CD4-positive, alpha-beta T cell (primary cell): Measurements from ENCODE around the gene POTEE. TPM values are rescaled to one million over a fixed set of nuclear protein-coding genes. Genes with fewer than 3 reads are reported as not detected.
"Not testable (repeated sequence)": the region's sequence is repeated elsewhere in the genome, so short reads cannot be mapped to it uniquely, and the experiment has no call there.

Source experiments
- ATAC-seq: fragments of 200-7000 bp; cut with Tn5 transposase; one replicate; pipeline ENCODE4 v1.10.0; 2022; ENCODE audit warnings: mild to moderate bottlenecking; ENCODE audit not compliant: poor library complexity
- CTCF ChIA-PET: fragments of 350-600 bp; sonication (Branson Sonifier 250); formaldehyde crosslinking; loops from one replicate; lab custom pipeline; 2021; ENCODE audit warnings: antibody characterized with exemption, inconsistent platforms; lab: Charles Lee
- POLR2A ChIA-PET: fragments of 350-600 bp; sonication (Branson Sonifier 250); formaldehyde crosslinking; loops from one replicate; lab custom pipeline; 2021; ENCODE audit warnings: antibody characterized with exemption, inconsistent platforms; lab: Charles Lee
- DNase-seq, 14 experiments: peaks; one replicate each; pipeline ENCODE4 v3.0.0-alpha.2; 2013 to 2020; ENCODE audit warnings: mixed read lengths in 2 of 14
- H3K27ac ChIP-seq, 2 donors: one replicate each; pipeline versions ENCODE4 v1.5.1 to v1.7.0; 2013; ENCODE audit warnings: low read length in 2 of 2, low read depth in 1 of 2, mild to moderate bottlenecking in 1 of 2
- H3K27me3 ChIP-seq, 2 experiments: 1 replicate in 1 of 2; 2 replicates in 1 of 2; pipeline versions ENCODE4 v1.6.1 to v1.7.0; 2013; ENCODE audit warnings: low read length in 2 of 2, control low read depth in 1 of 2, mild to moderate bottlenecking in 1 of 2, moderate library complexity in 1 of 2; ENCODE audit not compliant: insufficient read depth in 2 of 2, control insufficient read depth in 1 of 2
- H3K36me3 ChIP-seq: one replicate; pipeline ENCODE4 v1.6.1; 2013; ENCODE audit warnings: low read length, control low read depth; ENCODE audit not compliant: insufficient read depth
- H3K4me1 ChIP-seq: one replicate; pipeline ENCODE4 v1.6.1; 2013; ENCODE audit warnings: low read length, control low read depth; ENCODE audit not compliant: insufficient read depth
- H3K4me3 ChIP-seq: one replicate; pipeline ENCODE4 v1.5.1; 2013; ENCODE audit warnings: mild to moderate bottlenecking, low read length, moderate library complexity
- H3K9me3 ChIP-seq, 2 experiments: 1 replicate in 1 of 2; 2 replicates in 1 of 2; pipeline versions ENCODE4 v1.6.1 to v1.7.0; 2013; ENCODE audit warnings: low read length in 2 of 2, mild to moderate bottlenecking in 2 of 2, control low read depth in 1 of 2, moderate library complexity in 1 of 2; ENCODE audit not compliant: control insufficient read depth in 1 of 2, insufficient read depth in 1 of 2
- H3K27ac Mint-ChIP-seq: one replicate; pipeline ENCODE4 v1.8.0; 2020; ENCODE audit warnings: mixed read lengths
- H3K27me3 Mint-ChIP-seq: one replicate; pipeline ENCODE4 v1.8.0; 2021; ENCODE audit warnings: mixed read lengths
- H3K36me3 Mint-ChIP-seq: one replicate; pipeline ENCODE4 v1.8.0; 2021; ENCODE audit warnings: low read depth, mixed read lengths
- H3K4me1 Mint-ChIP-seq: one replicate; pipeline ENCODE4 v1.8.0; 2021; ENCODE audit warnings: low read depth, mixed read lengths
- H3K4me3 Mint-ChIP-seq: one replicate; pipeline ENCODE4 v1.8.0; 2020; ENCODE audit warnings: mild to moderate bottlenecking, mixed read lengths
- H3K9me3 Mint-ChIP-seq: one replicate; pipeline ENCODE4 v1.8.0; 2020; ENCODE audit warnings: mixed read lengths
- intact Hi-C, 2 experiments: fragments of 100-400 bp; cut with DNase I in 1 of 2; cut with micrococcal nuclease in 1 of 2; formaldehyde crosslinking; loops; one replicate each; pipeline versions ENCODE4 v1.15.1 to v1.9.0; 2023 to 2025; cut with DNase I, micrococcal nuclease
- polyA plus RNA-seq, 2 donors: library from polyadenylated mRNA; unstranded; fragments of 120-200 nt; gene quantifications; one replicate each; pipeline ENCODE4 v1.2.1, GENCODE V29; 2013
- total RNA-seq, 174 experiments: library from RNA in 2 of 174; stranded (reverse) in 2 of 174; gene quantifications; one replicate each; pipeline ENCODE4 v1.2.3 and lab custom pipeline; 2021 to 2026
- TF ChIP-seq, protein P1 (sequence below): fragments of 200-600 bp; IDR thresholded peaks from one replicate; pipeline ENCODE4 v1.8.0; 2022; ENCODE audit warnings: antibody characterized with exemption, mild to moderate bottlenecking

POTEE gene
- total RNA-seq (under 1 TPM in 1 of 2 experiments, not detected in 1; 0.11 TPM), total RNA-seq (lab: John Stamatoyannopoulos, UW) (0 to 0.68 (median 0.11) reads per million in 172 experiments)
- 0.01 TPM for polyA plus RNA-seq (2013, experiment 1 of 2)
- 0.07 TPM for polyA plus RNA-seq (2013, experiment 2 of 2)

DNA sequence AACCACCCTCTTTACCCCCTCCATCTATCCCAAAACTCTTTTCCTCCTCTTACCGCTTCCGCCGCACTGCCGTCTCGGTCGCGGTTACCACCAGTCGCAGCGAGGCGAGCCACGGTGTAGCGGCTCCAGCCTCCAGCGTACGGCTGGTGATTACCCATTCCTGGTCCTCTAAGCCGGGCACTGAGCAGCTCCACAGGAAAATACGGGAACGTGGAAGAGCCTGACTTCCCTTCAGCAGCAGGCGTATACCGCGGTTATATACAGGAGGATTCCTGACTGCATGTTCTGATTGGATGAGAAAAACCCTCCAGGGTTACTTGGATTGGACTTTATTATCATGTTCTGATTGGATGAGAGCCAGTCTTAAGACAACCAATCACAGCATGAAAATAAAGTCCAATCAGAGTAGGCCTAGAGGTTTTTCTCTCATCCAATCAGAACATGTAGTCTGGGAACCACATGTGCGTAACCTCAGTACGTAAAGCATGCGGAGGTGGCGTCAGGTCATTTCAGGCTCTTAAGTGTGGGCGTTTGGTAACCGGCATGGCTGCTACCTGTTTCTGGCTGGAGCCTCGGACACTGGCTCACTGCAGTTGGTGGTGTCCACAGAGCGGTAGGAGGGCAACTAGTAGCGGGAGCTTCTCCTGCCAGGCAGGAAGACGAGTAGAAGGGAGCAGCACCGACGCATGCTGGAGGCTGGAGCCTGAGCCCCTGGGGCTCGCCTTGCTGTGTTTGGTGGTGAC lies at the start of gene POTEE:
Gene POTEE, plus strand, starts transcription at position 507 of the 743 bp plus-strand sequence. CDS start 8,867 bp downstream, outside the sequence.
- H3K36me3 ChIP-seq, H3K36me3 Mint-ChIP-seq, H3K27me3 ChIP-seq, H3K27me3 Mint-ChIP-seq, H3K4me3 ChIP-seq, POLR2A ChIA-PET, intact Hi-C loops, CTCF ChIA-PET, H3K4me1 ChIP-seq, H3K9me3 ChIP-seq, ATAC-seq, H3K4me1 Mint-ChIP-seq, H3K27ac Mint-ChIP-seq, H3K9me3 Mint-ChIP-seq, H3K27ac ChIP-seq, H3K4me3 Mint-ChIP-seq: not testable (repeated sequence)
- DNase-seq = peak in 1 of 14 experiments; percentile 4

DNA sequence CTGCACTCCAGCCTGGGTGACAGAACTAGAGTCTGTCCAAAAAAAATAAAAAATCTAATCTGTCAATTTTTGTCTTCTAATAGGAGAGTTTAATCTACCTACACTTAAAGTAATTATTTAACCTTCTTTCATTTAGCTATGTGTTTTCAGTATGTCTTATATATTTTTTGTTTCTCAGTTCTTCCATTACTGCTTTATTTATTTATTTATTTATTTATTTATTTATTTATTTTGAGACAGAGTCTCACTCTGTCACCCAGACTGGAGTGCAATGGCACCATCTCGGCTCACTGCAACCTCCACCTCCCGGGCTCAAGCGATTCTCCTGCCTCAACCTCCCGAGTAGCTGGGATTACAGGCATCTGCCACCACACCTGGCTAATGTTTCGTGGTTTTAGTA lies 43.8 kb upstream of the POTEE start:
- H3K36me3 Mint-ChIP-seq, POLR2A ChIA-PET, H3K4me3 ChIP-seq, H3K27ac ChIP-seq, intact Hi-C loops, H3K27me3 ChIP-seq, ATAC-seq, H3K4me3 Mint-ChIP-seq, H3K27ac Mint-ChIP-seq, H3K9me3 ChIP-seq, CTCF ChIA-PET, H3K4me1 Mint-ChIP-seq, H3K4me1 ChIP-seq, DNase-seq, H3K9me3 Mint-ChIP-seq, H3K36me3 ChIP-seq: not testable (repeated sequence)
- peaks cover 17% of the 10 kb centered on the region for H3K27me3 Mint-ChIP-seq

DNA sequence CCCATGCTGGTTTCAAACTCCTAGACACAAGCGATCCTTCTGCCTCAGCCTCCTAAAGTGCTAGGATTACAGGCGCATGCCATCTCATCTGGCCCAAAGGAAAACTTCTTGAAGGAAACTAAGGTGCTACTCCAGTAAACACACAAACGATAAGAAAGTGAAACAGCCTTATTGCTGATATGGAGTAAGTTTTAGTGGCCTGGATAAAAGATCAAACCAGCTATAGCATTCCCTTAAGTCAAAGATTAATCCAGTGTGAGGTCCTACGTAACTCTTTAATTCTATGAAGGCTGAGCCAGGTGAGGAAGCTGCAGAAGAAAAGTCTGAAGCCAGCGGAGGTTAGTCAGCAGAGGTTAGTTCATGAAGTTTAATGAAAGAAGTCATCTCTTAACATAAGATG lies 40.8 kb upstream of the POTEE start:
- Histone ChIP-seq H3K27ac (no peak overlapping the region), H3K36me3 (no peaks in the 10 kb centered on the region), H3K27me3 (no peaks in the 10 kb centered on the region), H3K4me3 (no peak overlapping the region), H3K9me3 (no peaks in the 10 kb centered on the region), H3K4me1 (no peaks in the 10 kb centered on the region)
- no peaks in the 10 kb centered on the region for H3K36me3 Mint-ChIP-seq
- H3K4me3 Mint-ChIP-seq = no peak overlapping the region
- no peak for DNase-seq
- H3K27ac Mint-ChIP-seq = no peak overlapping the region
- ChIA-PET POLR2A (no interaction called here), CTCF (no interaction called here)
- no peaks in the 10 kb centered on the region for H3K9me3 Mint-ChIP-seq
- intact Hi-C loops = no loop called here
- no peaks in the 10 kb centered on the region for H3K4me1 Mint-ChIP-seq
- H3K27me3 Mint-ChIP-seq = peaks cover 24% of the 10 kb centered on the region
- no peak for ATAC-seq
- TF ChIP-seq, protein P1, sequence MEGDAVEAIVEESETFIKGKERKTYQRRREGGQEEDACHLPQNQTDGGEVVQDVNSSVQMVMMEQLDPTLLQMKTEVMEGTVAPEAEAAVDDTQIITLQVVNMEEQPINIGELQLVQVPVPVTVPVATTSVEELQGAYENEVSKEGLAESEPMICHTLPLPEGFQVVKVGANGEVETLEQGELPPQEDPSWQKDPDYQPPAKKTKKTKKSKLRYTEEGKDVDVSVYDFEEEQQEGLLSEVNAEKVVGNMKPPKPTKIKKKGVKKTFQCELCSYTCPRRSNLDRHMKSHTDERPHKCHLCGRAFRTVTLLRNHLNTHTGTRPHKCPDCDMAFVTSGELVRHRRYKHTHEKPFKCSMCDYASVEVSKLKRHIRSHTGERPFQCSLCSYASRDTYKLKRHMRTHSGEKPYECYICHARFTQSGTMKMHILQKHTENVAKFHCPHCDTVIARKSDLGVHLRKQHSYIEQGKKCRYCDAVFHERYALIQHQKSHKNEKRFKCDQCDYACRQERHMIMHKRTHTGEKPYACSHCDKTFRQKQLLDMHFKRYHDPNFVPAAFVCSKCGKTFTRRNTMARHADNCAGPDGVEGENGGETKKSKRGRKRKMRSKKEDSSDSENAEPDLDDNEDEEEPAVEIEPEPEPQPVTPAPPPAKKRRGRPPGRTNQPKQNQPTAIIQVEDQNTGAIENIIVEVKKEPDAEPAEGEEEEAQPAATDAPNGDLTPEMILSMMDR = no peak

DNA sequence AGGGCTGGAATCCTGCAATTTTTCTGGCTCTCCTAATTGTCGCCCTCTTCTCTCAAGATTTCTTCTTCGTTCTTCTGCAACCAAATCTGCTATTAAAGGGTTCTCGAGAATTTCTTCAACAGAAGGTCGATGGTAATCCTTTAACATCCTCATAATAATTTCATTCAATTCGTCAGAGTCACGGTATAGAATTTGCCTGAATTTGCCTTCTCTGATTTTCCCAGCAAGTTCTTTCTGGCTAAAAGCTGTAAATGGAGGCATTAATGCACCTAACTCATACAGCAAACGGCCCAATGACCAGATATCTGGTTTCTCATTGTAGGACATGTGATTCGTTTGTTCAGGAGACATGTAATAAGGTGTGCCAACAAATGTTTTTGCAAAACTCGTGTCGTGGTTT lies 31.3 kb upstream of the POTEE start:
- H3K4me3 ChIP-seq, ATAC-seq, H3K27me3 ChIP-seq, H3K36me3 ChIP-seq, intact Hi-C loops, POLR2A ChIA-PET, H3K9me3 ChIP-seq, CTCF ChIA-PET, H3K9me3 Mint-ChIP-seq, H3K4me3 Mint-ChIP-seq, H3K27ac Mint-ChIP-seq, H3K4me1 Mint-ChIP-seq, H3K4me1 ChIP-seq, H3K27ac ChIP-seq, H3K36me3 Mint-ChIP-seq, DNase-seq: not testable (repeated sequence)
- H3K27me3 Mint-ChIP-seq = peaks cover 37% of the 10 kb centered on the region

DNA sequence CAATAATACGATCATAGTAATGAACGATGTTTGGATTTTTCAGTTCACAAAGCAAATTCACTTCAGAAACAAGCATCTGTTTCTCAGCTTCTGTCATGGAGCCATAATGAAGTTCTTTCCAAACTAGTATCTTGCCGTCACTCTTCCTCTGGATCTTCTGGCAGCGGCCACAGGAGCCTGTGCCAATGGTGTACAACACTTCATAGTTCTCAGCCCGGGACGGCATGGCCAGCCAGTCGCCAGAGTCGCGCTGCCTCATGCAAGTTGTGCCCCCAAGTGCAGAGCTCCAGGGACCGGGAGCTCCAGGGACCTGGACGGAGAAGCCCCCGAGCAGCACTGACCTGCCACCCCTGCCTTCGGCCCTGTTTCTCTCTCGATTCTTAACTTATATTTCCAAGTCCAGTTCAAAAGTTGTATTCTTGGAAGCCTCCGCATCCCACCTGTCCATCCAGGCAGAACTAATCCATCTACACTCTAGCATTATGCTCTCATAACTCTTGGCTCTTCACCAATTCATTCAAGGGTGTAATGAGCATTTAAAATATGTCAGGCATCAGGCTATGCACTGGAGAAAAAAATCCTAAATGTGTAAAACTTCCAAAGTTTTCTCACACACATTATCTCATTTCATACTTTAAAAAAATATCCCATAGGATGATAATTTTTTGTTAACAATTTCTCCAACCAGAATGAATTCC lies 30.5 kb upstream of the POTEE start:
- H3K36me3 Mint-ChIP-seq, H3K4me3 Mint-ChIP-seq, H3K9me3 ChIP-seq, H3K27me3 ChIP-seq, DNase-seq, H3K4me3 ChIP-seq, intact Hi-C loops, H3K36me3 ChIP-seq, H3K4me1 ChIP-seq, H3K4me1 Mint-ChIP-seq, CTCF ChIA-PET, H3K27ac Mint-ChIP-seq, POLR2A ChIA-PET, ATAC-seq, H3K27ac ChIP-seq, H3K9me3 Mint-ChIP-seq: not testable (repeated sequence)
- H3K27me3 Mint-ChIP-seq = peaks cover 39% of the 10 kb centered on the region

DNA sequence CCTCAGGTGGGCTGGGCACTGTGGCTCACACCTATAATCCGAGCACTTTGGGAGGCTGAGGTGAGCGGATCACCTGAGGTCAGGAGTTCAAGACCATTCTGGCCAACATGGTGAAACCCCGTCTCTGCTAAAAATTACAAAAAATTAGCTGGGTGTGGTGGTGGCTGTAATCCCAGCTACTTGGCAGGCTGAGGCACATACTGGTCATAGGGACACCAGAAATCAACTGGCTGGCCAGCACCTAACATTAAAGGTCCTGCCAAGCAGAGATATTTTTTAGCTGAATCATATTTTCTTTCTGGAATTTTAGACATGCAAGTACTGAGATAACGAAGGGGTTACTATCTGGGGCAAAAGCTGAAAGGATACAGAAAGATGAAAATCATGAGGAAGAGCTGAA lies 27.9 kb upstream of the POTEE start:
- H3K4me1 ChIP-seq, H3K4me3 ChIP-seq, CTCF ChIA-PET, H3K4me1 Mint-ChIP-seq, H3K9me3 ChIP-seq, H3K9me3 Mint-ChIP-seq, H3K27me3 ChIP-seq, ATAC-seq, DNase-seq, H3K27ac Mint-ChIP-seq, intact Hi-C loops, POLR2A ChIA-PET, H3K27ac ChIP-seq, H3K36me3 ChIP-seq, H3K36me3 Mint-ChIP-seq, H3K4me3 Mint-ChIP-seq: not testable (repeated sequence)
- peaks cover 31% of the 10 kb centered on the region for H3K27me3 Mint-ChIP-seq
